HG02840 (cell line): ENCODE data around the gene TMEM44.
"Not testable (repeated sequence)": the region's sequence is repeated elsewhere in the genome, so short reads cannot be mapped to it uniquely, and the experiment has no call there.

Experiments used
- ATAC-seq: cut with Tn5 transposase; IDR thresholded peaks from one replicate; pipeline ENCODE4 v1.9.1; 2021; ENCODE audit warnings: mild to moderate bottlenecking, moderate library complexity, moderate number of reproducible peaks; ENCODE audit not compliant: unreplicated experiment, low FRiP score

The TMEM44 gene

GRCh38 chr3:194647747-194648146 is 14.5 kb upstream of the TMEM44 start:
- no peak for ATAC-seq

GRCh38 chr3:194642769-194643168 is 9.6 kb upstream of the TMEM44 start:
- ATAC-seq, result no peak

GRCh38 chr3:194640829-194641228 is 7.6 kb upstream of the TMEM44 start:
- no peak for ATAC-seq

- ATAC-seq, result no peak
Observed at GRCh38 chr3:194638991-194639605, 5.9 kb upstream of the TMEM44 start.

- ATAC-seq, result no peak
Observed at GRCh38 chr3:194637541-194638400, 4.6 kb upstream of the TMEM44 start.

GRCh38 chr3:194637066-194637465 is 3.8 kb upstream of the TMEM44 start:
- ATAC-seq, result no peak

- peak; percentile 51 for ATAC-seq
Observed at GRCh38 chr3:194632809-194633348, 340 bp downstream of the TMEM44 start.

- ATAC-seq, result no peak
Observed at GRCh38 chr3:194632226-194632808, 902 bp downstream of the TMEM44 start.

GRCh38 chr3:194631696-194632095 is 1.5 kb downstream of the TMEM44 start:
- no peak for ATAC-seq

- ATAC-seq, result not testable (repeated sequence)
Observed at GRCh38 chr3:194630681-194631080, 2.5 kb downstream of the TMEM44 start.

GRCh38 chr3:194624956-194625355 is 8.3 kb downstream of the TMEM44 start:
- ATAC-seq, result no peak

GRCh38 chr3:194623449-194624290 is 9.5 kb downstream of the TMEM44 start:
- no peak for ATAC-seq

GRCh38 chr3:194622621-194623340 is 10.4 kb downstream of the TMEM44 start:
- no peak for ATAC-seq

- no peak for ATAC-seq
Observed at GRCh38 chr3:194621947-194622346, 11.3 kb downstream of the TMEM44 start.

- no peak for ATAC-seq
Observed at GRCh38 chr3:194620196-194620595, 13.0 kb downstream of the TMEM44 start.

- ATAC-seq, result no peak
Observed at GRCh38 chr3:194619741-194620140, 13.5 kb downstream of the TMEM44 start.

GRCh38 chr3:194618858-194619608 is 14.2 kb downstream of the TMEM44 start:
- ATAC-seq, result no peak

- ATAC-seq, result no peak
Observed at GRCh38 chr3:194617827-194618226, 15.4 kb downstream of the TMEM44 start.

GRCh38 chr3:194617143-194617671 is 16.0 kb downstream of the TMEM44 start:
- no peak for ATAC-seq
